Gastrocnemius medialis (tissue), 4 donors: ENCODE measurements around the gene ANKRD55. TPM values are rescaled to one million over a fixed set of nuclear protein-coding genes. Genes with fewer than 3 reads are reported as not detected.

Experiments
- ATAC-seq, 2 donors: fragments of 150-250 bp; one replicate each; pipeline ENCODE4 v1.9.1; 2016
- DNase-seq, 2 donors: peaks; one replicate each; pipeline ENCODE4 v3.0.0-alpha.2; 2019
- H3K27ac ChIP-seq, 4 donors: fragments of 200-600 bp; sonication (generic); 1 replicate in 1 of 4; 2 replicates in 3 of 4; pipeline ENCODE4 v1.5.1; 2016 to 2018; ENCODE audit warnings: mild to moderate bottlenecking in 2 of 4, moderate library complexity in 1 of 4
- H3K27me3 ChIP-seq, 3 donors: fragments of 200-600 bp; sonication (generic) in 2 of 3; 1 replicate in 1 of 3; 2 replicates in 2 of 3; pipeline versions ENCODE4 v1.5.1 to v1.6.0; 2016 to 2019; ENCODE audit warnings: mild to moderate bottlenecking in 1 of 3, moderate library complexity in 1 of 3
- H3K36me3 ChIP-seq, 2 donors: fragments of 200-600 bp; sonication (generic) in 1 of 2; one replicate each; pipeline ENCODE4 v1.5.1; 2017 to 2018
- H3K4me1 ChIP-seq, 2 donors: fragments of 200-600 bp; sonication (generic) in 1 of 2; one replicate each; pipeline ENCODE4 v1.5.1; 2016 to 2017; ENCODE audit warnings: mild to moderate bottlenecking in 2 of 2
- H3K4me3 ChIP-seq, 4 donors: fragments of 200-600 bp; sonication (generic) in 3 of 4; 1 replicate in 1 of 4; 2 replicates in 3 of 4; pipeline ENCODE4 v1.5.1; 2016 to 2019; ENCODE audit warnings: mild to moderate bottlenecking in 2 of 4
- H3K9me3 ChIP-seq, 3 donors: fragments of 200-600 bp; sonication (generic) in 2 of 3; 1 replicate in 1 of 3; 2 replicates in 2 of 3; pipeline ENCODE4 v1.5.1; 2016 to 2019
- CTCF ChIP-seq, 5 experiments: fragments of 450-650 bp in 3 of 5; fragments of 200-600 bp in 2 of 5; sonication (generic) in 2 of 5; IDR thresholded peaks in 4 of 5; conservative IDR thresholded peaks in 1 of 5; 1 replicate in 4 of 5; 2 replicates in 1 of 5; pipeline ENCODE4 v1.5.1; 2016 to 2019; ENCODE audit warnings: antibody characterized with exemption in 5 of 5, mild to moderate bottlenecking in 3 of 5, moderate library complexity in 3 of 5
- POLR2A ChIP-seq, 2 donors: fragments of 450-650 bp; IDR thresholded peaks; one replicate each; pipeline ENCODE4 v1.6.1; 2017; ENCODE audit warnings: antibody characterized with exemption in 2 of 2, mild to moderate bottlenecking in 2 of 2, moderate library complexity in 2 of 2
- in situ Hi-C, 4 donors: fragments of 200-750 bp; cut with MboI; loops; one replicate each; pipeline versions ENCODE4 v1.15.0 to v1.8.0; 2017; ENCODE audit warnings: low sequenced_read_pairs in 4 of 4
- intact Hi-C: fragments of 100-400 bp; cut with DNase I; formaldehyde crosslinking; loops from one replicate; pipeline ENCODE4 v1.15.1; 2023; ENCODE audit warnings: low total_unique reads
- total RNA-seq, 4 donors: library from RNA; depleted of rRNA; stranded (reverse); fragments of >200 nt; gene quantifications; one replicate each; pipeline versions ENCODE4 v1.1.0 to v1.2.3, GENCODE V29; 2016

The ANKRD55 gene
- total RNA-seq, 4 donors from 2014 or later = not detected

DNA sequence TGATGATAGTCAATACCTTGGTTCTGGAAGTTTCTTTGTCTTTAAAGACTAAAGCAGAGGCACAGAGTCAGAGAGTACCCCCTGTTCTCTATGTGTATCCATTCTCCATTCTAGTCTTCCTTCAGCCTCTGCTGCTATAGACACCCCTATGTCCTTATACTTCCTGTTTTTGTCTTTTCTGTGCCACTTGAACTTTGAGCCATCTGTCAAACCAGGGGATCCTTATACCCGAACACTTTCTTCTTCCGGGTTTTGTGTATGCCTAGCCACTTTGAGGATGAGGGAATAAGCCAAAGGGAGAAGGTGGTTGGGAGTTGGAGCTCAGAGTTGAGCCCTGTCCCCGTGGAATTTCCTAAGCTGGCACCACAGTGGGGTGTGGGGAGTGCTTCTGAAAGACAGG lies 177.3 kb downstream of the ANKRD55 start:
- TF ChIP-seq POLR2A (IDR thresholded peaks at IDR 0.05) (no peak), CTCF (IDR thresholded peaks at IDR 0.05 in 4 of 5, conservative IDR thresholded peaks at IDR 0.05 in 1 of 5) (no peak)
- in situ Hi-C loops = no loop called here

GRCh38 chr5:56055287-56055686 lies 177.8 kb downstream of the ANKRD55 start:
- DNase-seq (no peak), ATAC-seq (no peak)
- intact Hi-C loops = loop anchor here (5.0 kb wide), 1 partner anchor 63 kb away; the partner anchor contains the start of gene IL6ST
- in situ Hi-C loops = no loop called here
- Histone ChIP-seq H3K27me3 (no peaks in the 10 kb centered on the region), H3K4me3 (no peak overlapping the region), H3K9me3 (no peaks in the 10 kb centered on the region), H3K4me1 (peaks cover 11 to 12% of the 10 kb centered on the region in 2 donors), H3K27ac (no peak overlapping the region), H3K36me3 (no peaks in the 10 kb centered on the region)
- TF ChIP-seq CTCF (IDR thresholded peaks at IDR 0.05 in 4 of 5, conservative IDR thresholded peaks at IDR 0.05 in 1 of 5) (no peak), POLR2A (IDR thresholded peaks at IDR 0.05) (no peak)

More for the DNA sequence above, 177.3 kb downstream of the ANKRD55 start:
- Histone ChIP-seq H3K9me3 (no peaks in the 10 kb centered on the region), H3K27me3 (no peaks in the 10 kb centered on the region), H3K4me3 (no peak overlapping the region), H3K27ac (no peak overlapping the region), H3K4me1 (peaks cover 11 to 12% of the 10 kb centered on the region in 2 donors), H3K36me3 (no peaks in the 10 kb centered on the region)
- ATAC-seq (no peak), DNase-seq (no peak)
- intact Hi-C loops = loop anchor here (5.0 kb wide), 1 partner anchor 64 kb away; the partner anchor contains the start of gene IL6ST

DNA sequence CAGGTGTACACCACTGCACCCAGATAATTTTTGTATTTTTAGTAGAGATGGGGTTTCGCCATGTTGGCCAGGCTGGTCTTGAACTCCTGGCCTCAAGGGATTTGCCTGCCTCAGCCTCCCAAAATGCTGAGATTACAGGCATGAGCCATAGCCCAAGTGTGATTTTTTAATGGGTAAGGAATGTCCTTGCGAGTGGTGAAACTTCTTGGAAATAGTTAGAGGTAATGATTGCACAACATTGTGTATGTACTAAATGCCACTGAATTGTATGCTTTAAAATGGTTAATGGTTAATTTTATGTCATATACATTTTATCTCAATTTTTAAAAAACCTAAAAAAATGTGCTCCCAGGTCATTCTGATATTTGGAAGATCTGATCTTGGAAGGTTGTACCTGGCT lies 178.5 kb downstream of the ANKRD55 start:
- in situ Hi-C loops (no loop called here), intact Hi-C loops (loop anchor here (5.0 kb wide), 1 partner anchor 62 kb away; the partner anchor contains the start of gene IL6ST)
- H3K36me3 ChIP-seq = no peaks in the 10 kb centered on the region
- no peaks in the 10 kb centered on the region for H3K27me3 ChIP-seq
- TF ChIP-seq POLR2A (IDR thresholded peaks at IDR 0.05) (no peak), CTCF (IDR thresholded peaks at IDR 0.05 in 4 of 5, conservative IDR thresholded peaks at IDR 0.05 in 1 of 5) (no peak)
- ATAC-seq = no peak
- peaks cover 11 to 12% of the 10 kb centered on the region in 2 donors for H3K4me1 ChIP-seq
- DNase-seq = no peak
- no peaks in the 10 kb centered on the region for H3K9me3 ChIP-seq
- H3K4me3 ChIP-seq = no peak overlapping the region
- no peak overlapping the region for H3K27ac ChIP-seq

DNA sequence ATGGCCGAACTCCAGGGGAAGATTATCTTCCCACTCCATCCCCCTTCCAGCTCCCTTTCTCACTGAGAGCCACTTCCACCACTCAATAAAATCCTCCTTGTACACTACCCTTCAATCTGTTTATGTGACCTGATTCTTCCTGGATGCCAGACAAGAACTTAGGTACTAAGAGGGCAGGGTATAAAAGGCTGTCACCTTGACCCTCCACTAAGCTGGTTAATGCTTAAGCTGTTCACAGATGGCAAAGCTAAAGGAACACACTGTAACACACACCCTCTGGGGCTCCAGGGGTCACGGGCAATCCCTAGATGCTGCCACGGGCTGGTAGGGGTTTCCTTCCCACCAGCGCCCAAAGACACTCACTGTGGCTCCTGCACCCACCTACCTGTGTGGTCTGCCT lies 179.8 kb downstream of the ANKRD55 start:
- no peaks in the 10 kb centered on the region for H3K36me3 ChIP-seq
- H3K27ac ChIP-seq = no peak overlapping the region
- H3K9me3 ChIP-seq = no peaks in the 10 kb centered on the region
- no peak for ATAC-seq
- H3K27me3 ChIP-seq = no peaks in the 10 kb centered on the region
- H3K4me1 ChIP-seq = peaks cover 5 to 7% of the 10 kb centered on the region in 2 donors
- TF ChIP-seq CTCF (IDR thresholded peaks at IDR 0.05 in 4 of 5, conservative IDR thresholded peaks at IDR 0.05 in 1 of 5) (no peak), POLR2A (IDR thresholded peaks at IDR 0.05) (no peak)
- DNase-seq = no peak
- intact Hi-C loops (no loop called here), in situ Hi-C loops (no loop called here)
- H3K4me3 ChIP-seq = no peak overlapping the region

DNA sequence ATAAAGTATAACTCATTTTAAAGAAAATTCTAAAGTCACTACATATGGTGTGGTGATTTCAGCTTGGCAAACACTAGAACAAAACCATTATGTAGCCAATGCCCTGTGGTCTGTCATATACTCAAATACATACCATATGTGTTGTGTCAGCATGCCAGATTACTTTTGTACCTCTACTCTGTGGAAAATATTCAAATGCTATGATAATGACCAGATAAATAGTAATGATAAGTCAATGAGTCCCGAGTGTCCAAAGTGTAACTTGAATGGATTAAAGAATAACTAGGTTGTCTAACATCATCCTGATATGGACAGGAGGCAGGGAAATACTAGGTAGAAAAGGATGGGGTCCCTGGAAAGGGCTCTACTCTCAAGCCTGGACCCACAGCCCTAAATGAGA lies 180.4 kb downstream of the ANKRD55 start:
- no peak overlapping the region for H3K4me3 ChIP-seq
- intact Hi-C loops (no loop called here), in situ Hi-C loops (no loop called here)
- no peak for DNase-seq
- H3K27ac ChIP-seq = no peak overlapping the region
- ATAC-seq = no peak
- no peaks in the 10 kb centered on the region for H3K9me3 ChIP-seq
- H3K36me3 ChIP-seq = no peaks in the 10 kb centered on the region
- H3K27me3 ChIP-seq = no peaks in the 10 kb centered on the region
- no peak for TF ChIP-seq CTCF (IDR thresholded peaks at IDR 0.05 in 4 of 5, conservative IDR thresholded peaks at IDR 0.05 in 1 of 5)
- no peak for TF ChIP-seq POLR2A (IDR thresholded peaks at IDR 0.05)
- H3K4me1 ChIP-seq = peaks cover 0 to under 1% of the 10 kb centered on the region in 2 donors
